ENCODE measurements around the gene LDHA.

- TF ChIP-seq ZNF274 (IDR thresholded peaks at IDR 0.05; ENCODE audit: low read depth, low read length) (no peak), YY1 (IDR thresholded peaks at IDR 0.05; ENCODE audit: insufficient read depth, insufficient read length) (no peak), SUZ12 (IDR thresholded peaks at IDR 0.05; ENCODE audit: extremely low read depth, insufficient read depth, insufficient read length) (no peak)
These were observed 46.8 kb upstream of the LDHA start for GRCh38 chr11:18347471-18348125.

Measured in NT2/D1 (cell line).